Measurements from ENCODE around the gene KLRC4.

- TF ChIP-seq RAD21 (IDR thresholded peaks at IDR 0.05; ENCODE audit: low read length) (no peak), FOS (IDR thresholded peaks at IDR 0.05; ENCODE audit: low read depth, low read length) (no peak), CTCF (conservative IDR thresholded peaks at IDR 0.05; ENCODE audit: low read depth, low read length) (no peak), USF2 (IDR thresholded peaks at IDR 0.05; ENCODE audit: low read depth, low read length) (no peak), CEBPB (IDR thresholded peaks at IDR 0.05; ENCODE audit: low read depth, low read length) (no peak), POLR2A (IDR thresholded peaks at IDR 0.05; ENCODE audit: low read depth, low read length) (no peak), MAZ (IDR thresholded peaks at IDR 0.05; ENCODE audit: borderline replicate concordance, low read depth, low read length) (no peak), BHLHE40 (IDR thresholded peaks at IDR 0.05; ENCODE audit: low read depth, low read length) (no peak), SMC3 (IDR thresholded peaks at IDR 0.05; ENCODE audit: low read depth, low read length) (no peak), MAFK (IDR thresholded peaks at IDR 0.05; ENCODE audit: low read depth, low read length) (no peak), ELK1 (IDR thresholded peaks at IDR 0.05; ENCODE audit: borderline replicate concordance, low read depth, low read length) (no peak), CHD1 (IDR thresholded peaks at IDR 0.05; ENCODE audit: low read depth, low read length) (no peak), MXI1 (IDR thresholded peaks at IDR 0.05; ENCODE audit: borderline replicate concordance, low read depth, low read length) (no peak), RFX5 (IDR thresholded peaks at IDR 0.05; ENCODE audit: low read depth, low read length) (no peak)
Observed at GRCh38 chr12:10406725-10407124, 2.8 kb downstream of the KLRC4 start.

All from IMR-90 (cell line).